HEK293 (cell line): Measurements from ENCODE around the gene CIRBP.

Experiments
- GLI2 ChIP-seq: fragments of 450-650 bp; formaldehyde crosslinking; IDR thresholded peaks from 2 replicates; pipeline ENCODE4; 2017; ENCODE audit warnings: missing biosample characterization, missing genetic modification characterization, low read depth, borderline replicate concordance
- KLF1 ChIP-seq: fragments of 450-650 bp; formaldehyde crosslinking; IDR thresholded peaks from 2 replicates; pipeline ENCODE4 v1.5.1; 2016; ENCODE audit warnings: missing biosample characterization, missing genetic modification characterization
- KLF10 ChIP-seq: fragments of 450-650 bp; IDR thresholded peaks from 2 replicates; pipeline ENCODE4 v1.5.1; 2018; ENCODE audit warnings: missing biosample characterization, mild to moderate bottlenecking, missing genetic modification characterization
- KLF16 ChIP-seq: fragments of 450-650 bp; formaldehyde crosslinking; IDR thresholded peaks from 2 replicates; pipeline ENCODE4 v1.5.1; 2017; ENCODE audit warnings: missing biosample characterization, missing genetic modification characterization
- KLF17 ChIP-seq: fragments of 450-650 bp; formaldehyde crosslinking; IDR thresholded peaks from 2 replicates; pipeline ENCODE4 v1.5.1; 2016; ENCODE audit warnings: missing biosample characterization, missing genetic modification characterization
- KLF9 ChIP-seq: fragments of 450-650 bp; formaldehyde crosslinking; IDR thresholded peaks from 2 replicates; pipeline ENCODE4 v1.5.1; 2016; ENCODE audit warnings: missing biosample characterization, missing genetic modification characterization, low read depth
- MEIS1 ChIP-seq: sonication (generic); formaldehyde crosslinking; IDR thresholded peaks from 2 replicates; pipeline ENCODE4 v1.8.1; 2022; ENCODE audit warnings: missing genetic modification reagents, mild to moderate bottlenecking, borderline replicate concordance
- OSR2 ChIP-seq: fragments of 450-650 bp; formaldehyde crosslinking; IDR thresholded peaks from 2 replicates; pipeline ENCODE4 v1.5.1; 2016; ENCODE audit warnings: missing biosample characterization, missing genetic modification characterization
- PRDM1 ChIP-seq: fragments of 450-650 bp; formaldehyde crosslinking; IDR thresholded peaks from 2 replicates; pipeline ENCODE4; 2016; ENCODE audit warnings: missing biosample characterization, missing genetic modification characterization
- PRDM2 ChIP-seq: fragments of 450-650 bp; formaldehyde crosslinking; IDR thresholded peaks from 2 replicates; pipeline ENCODE4 v1.5.1; 2016; ENCODE audit warnings: missing biosample characterization, missing genetic modification characterization, borderline replicate concordance
- SALL2 ChIP-seq: fragments of 450-650 bp; formaldehyde crosslinking; IDR thresholded peaks from 2 replicates; pipeline ENCODE4 v1.5.0; 2017; ENCODE audit warnings: missing biosample characterization, mild to moderate bottlenecking, missing genetic modification characterization, borderline replicate concordance
- SCRT1 ChIP-seq: fragments of 450-650 bp; formaldehyde crosslinking; IDR thresholded peaks from 2 replicates; pipeline ENCODE4 v1.5.1; 2016; ENCODE audit warnings: missing biosample characterization, missing genetic modification characterization, borderline replicate concordance
- ZBTB8A ChIP-seq: fragments of 450-650 bp; formaldehyde crosslinking; IDR thresholded peaks from 2 replicates; pipeline ENCODE4 v1.5.1; 2016; ENCODE audit warnings: missing biosample characterization, missing genetic modification characterization
- ZFHX2 ChIP-seq: fragments of 450-650 bp; formaldehyde crosslinking; conservative IDR thresholded peaks from 2 replicates; pipeline ENCODE4 v1.5.1; 2016; ENCODE audit warnings: missing biosample characterization, missing genetic modification characterization
- ZFP69B ChIP-seq: fragments of 450-650 bp; formaldehyde crosslinking; IDR thresholded peaks from 2 replicates; pipeline ENCODE4 v1.5.1; 2016; ENCODE audit warnings: missing biosample characterization, missing genetic modification characterization
- ZNF112 ChIP-seq: fragments of 450-650 bp; formaldehyde crosslinking; IDR thresholded peaks from 2 replicates; pipeline ENCODE4 v1.5.0; 2017; ENCODE audit warnings: missing biosample characterization, missing genetic modification characterization
- ZNF140 ChIP-seq: fragments of 450-650 bp; formaldehyde crosslinking; IDR thresholded peaks from 2 replicates; pipeline ENCODE4 v1.5.1; 2016; ENCODE audit warnings: missing biosample characterization, missing genetic modification characterization
- ZNF202 ChIP-seq: fragments of 450-650 bp; formaldehyde crosslinking; IDR thresholded peaks from 2 replicates; pipeline ENCODE4 v1.5.1; 2016; ENCODE audit warnings: missing biosample characterization, missing genetic modification characterization, borderline replicate concordance
- ZNF311 ChIP-seq: fragments of 450-650 bp; formaldehyde crosslinking; IDR thresholded peaks from 2 replicates; pipeline ENCODE4 v1.5.1; 2017; ENCODE audit warnings: missing biosample characterization, missing genetic modification characterization, borderline replicate concordance
- ZNF335 ChIP-seq: fragments of 450-650 bp; formaldehyde crosslinking; conservative IDR thresholded peaks from 2 replicates; pipeline ENCODE4 v1.5.1; 2016; ENCODE audit warnings: missing biosample characterization, missing genetic modification characterization
- ZNF391 ChIP-seq: fragments of 450-650 bp; formaldehyde crosslinking; IDR thresholded peaks from 2 replicates; pipeline ENCODE4 v1.5.1; 2016; ENCODE audit warnings: low read depth, missing biosample characterization, missing genetic modification characterization, borderline replicate concordance
- ZNF416 ChIP-seq: fragments of 450-650 bp; formaldehyde crosslinking; IDR thresholded peaks from 2 replicates; pipeline ENCODE4 v1.5.1; 2016; ENCODE audit warnings: missing biosample characterization, missing genetic modification characterization
- ZNF48 ChIP-seq: fragments of 450-650 bp; formaldehyde crosslinking; IDR thresholded peaks from 2 replicates; pipeline ENCODE4 v1.5.1; 2016; ENCODE audit warnings: missing biosample characterization, missing genetic modification characterization
- ZNF521 ChIP-seq: fragments of 450-650 bp; formaldehyde crosslinking; IDR thresholded peaks from 2 replicates; pipeline ENCODE4 v1.5.1; 2017; ENCODE audit warnings: missing biosample characterization, mild to moderate bottlenecking, missing genetic modification characterization
- ZNF548 ChIP-seq: fragments of 450-650 bp; formaldehyde crosslinking; IDR thresholded peaks from 2 replicates; pipeline ENCODE4 v1.5.1; 2016; ENCODE audit warnings: missing biosample characterization, missing genetic modification characterization
- ZNF558 ChIP-seq: fragments of 450-650 bp; formaldehyde crosslinking; IDR thresholded peaks from 2 replicates; pipeline ENCODE4 v1.5.1; 2016; ENCODE audit warnings: missing biosample characterization, missing genetic modification characterization
- ZNF571 ChIP-seq: fragments of 450-650 bp; formaldehyde crosslinking; IDR thresholded peaks from 2 replicates; pipeline ENCODE4 v1.5.0; 2017; ENCODE audit warnings: missing biosample characterization, missing genetic modification characterization
- ZNF596 ChIP-seq: fragments of 450-650 bp; IDR thresholded peaks from 2 replicates; pipeline ENCODE4 v1.5.0; 2018; ENCODE audit warnings: missing biosample characterization, mild to moderate bottlenecking, missing genetic modification characterization, moderate library complexity
- ZNF626 ChIP-seq: fragments of 450-650 bp; sonication (Bioruptor Pico); formaldehyde crosslinking; IDR thresholded peaks from 2 replicates; pipeline ENCODE4 v1.5.1; 2018; ENCODE audit warnings: missing biosample characterization, missing genetic modification characterization, inconsistent platforms
- ZNF660 ChIP-seq: fragments of 450-650 bp; IDR thresholded peaks from 2 replicates; pipeline ENCODE4 v1.5.1; 2018; ENCODE audit warnings: missing biosample characterization, mild to moderate bottlenecking, missing genetic modification characterization
- ZNF701 ChIP-seq: fragments of 450-650 bp; formaldehyde crosslinking; IDR thresholded peaks from 2 replicates; pipeline ENCODE4 v1.5.1; 2016; ENCODE audit warnings: missing biosample characterization, missing genetic modification characterization
- ZNF76 ChIP-seq: fragments of 450-650 bp; formaldehyde crosslinking; IDR thresholded peaks from 2 replicates; pipeline ENCODE4; 2016; ENCODE audit warnings: low read depth, missing biosample characterization, missing genetic modification characterization, borderline replicate concordance
- ZNF776 ChIP-seq: fragments of 450-650 bp; formaldehyde crosslinking; IDR thresholded peaks from 2 replicates; pipeline ENCODE4 v1.5.0; 2017; ENCODE audit warnings: missing biosample characterization, missing genetic modification characterization, borderline replicate concordance
- ZNF777 ChIP-seq: fragments of 450-650 bp; formaldehyde crosslinking; IDR thresholded peaks from 2 replicates; pipeline ENCODE4 v1.5.1; 2017; ENCODE audit warnings: missing biosample characterization, missing genetic modification characterization, borderline replicate concordance
- ZNF791 ChIP-seq: fragments of 450-650 bp; formaldehyde crosslinking; IDR thresholded peaks from 2 replicates; pipeline ENCODE4 v1.5.1; 2016; ENCODE audit warnings: missing biosample characterization, missing genetic modification characterization
- ZSCAN23 ChIP-seq: fragments of 450-650 bp; formaldehyde crosslinking; IDR thresholded peaks from 2 replicates; pipeline ENCODE4 v1.5.1; 2016; ENCODE audit warnings: missing biosample characterization, missing genetic modification characterization

The CIRBP gene

DNA sequence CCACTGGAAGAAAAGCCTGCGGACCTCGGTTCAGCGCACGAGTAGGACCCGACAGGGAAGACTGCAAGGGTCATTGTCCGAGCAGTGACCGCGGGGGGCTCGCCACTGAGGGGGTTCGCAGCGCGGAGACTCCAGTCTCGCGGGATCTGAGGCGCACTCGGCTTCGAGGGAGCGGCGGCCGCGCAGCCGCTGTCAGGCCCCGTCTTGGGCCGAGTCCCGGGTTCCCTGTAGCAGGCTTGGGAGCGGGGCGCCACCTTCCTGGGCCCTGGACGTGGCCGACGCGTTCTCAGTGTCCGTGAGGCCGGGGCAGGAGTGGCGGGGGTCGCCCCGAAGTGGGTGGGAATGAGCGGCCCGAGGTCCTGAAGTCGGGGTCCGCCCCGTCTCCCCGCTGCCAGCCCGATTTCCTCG lies 5.7 kb downstream of the CIRBP start (continued):
- no peak for TF ChIP-seq ZNF548
- no peak for TF ChIP-seq ZNF558 (tag by site-specific recombination)
- TF ChIP-seq MEIS1 (CRISPR knock-in tag), result no peak
- TF ChIP-seq ZNF112 (tag by site-specific recombination), result no peak
- TF ChIP-seq ZNF777, result peak; percentile 41; the same call in 1 of the 2 replicates
- TF ChIP-seq ZNF701 (tag by site-specific recombination), result no peak
- TF ChIP-seq ZNF776 (tag by site-specific recombination), result no peak
- TF ChIP-seq OSR2, result no peak
- no peak for TF ChIP-seq KLF10 (tag by site-specific recombination)
- 0 out of 2 replicates have a peak, but pooled peaks have one; percentile 3 for TF ChIP-seq ZNF596 (tag by site-specific recombination)
- peak; percentile 69; the same call in 1 of the 2 replicates for TF ChIP-seq KLF17 (tag by site-specific recombination)
- no peak for TF ChIP-seq ZBTB8A (tag by site-specific recombination)
- no peak for TF ChIP-seq PRDM1
- no peak for TF ChIP-seq ZNF48
- TF ChIP-seq SCRT1, result no peak
- TF ChIP-seq ZNF660 (tag by site-specific recombination), result no peak; the same call in 1 of the 2 replicates
- no peak for TF ChIP-seq ZNF571 (tag by site-specific recombination)
- no peak for TF ChIP-seq SALL2 (tag by site-specific recombination)
- TF ChIP-seq KLF1 (tag by site-specific recombination), result peak; percentile 60
- TF ChIP-seq KLF9 (tag by site-specific recombination), result peak; percentile 20
- peak; percentile 78 for TF ChIP-seq KLF16 (tag by site-specific recombination)
- TF ChIP-seq ZNF521 (tag by site-specific recombination), result no peak
- 0 out of 2 replicates have a peak, but pooled peaks have one; percentile 53 for TF ChIP-seq PRDM2 (tag by site-specific recombination)
- no peak for TF ChIP-seq ZNF311 (tag by site-specific recombination)
- TF ChIP-seq ZNF335 (tag by site-specific recombination), result 0 out of 2 replicates have a peak, but pooled peaks have one; percentile 14
- TF ChIP-seq ZNF791, result no peak
- no peak for TF ChIP-seq ZNF391 (tag by site-specific recombination)
- TF ChIP-seq ZFP69B (tag by site-specific recombination), result peak; percentile 64; the same call in 1 of the 2 replicates
- TF ChIP-seq ZNF140 (tag by site-specific recombination), result no peak
- TF ChIP-seq ZNF626, result no peak
- TF ChIP-seq ZNF202 (tag by site-specific recombination), result no peak
- TF ChIP-seq ZSCAN23 (tag by site-specific recombination), result peak; percentile 81; the same call in 1 of the 2 replicates
- no peak for TF ChIP-seq GLI2 (tag by site-specific recombination)
- no peak for TF ChIP-seq ZNF76 (tag by site-specific recombination)
- no peak for TF ChIP-seq ZNF416 (tag by site-specific recombination)
- TF ChIP-seq ZFHX2, result peak; percentile 35
